Loucy (cell line): ENCODE measurements around the gene SLC4A3.

Experiments used
- CTCF ChIP-seq: fragments of 200-600 bp; sonication (generic); conservative IDR thresholded peaks from 2 replicates; pipeline ENCODE4 v1.5.1; 2014; ENCODE audit warnings: mild to moderate bottlenecking, antibody characterized with exemption, low read length
- EZH2phosphoT487 ChIP-seq: fragments of 200-600 bp; IDR thresholded peaks from 2 replicates; pipeline ENCODE4 v1.6.1; 2018; ENCODE audit warnings: antibody characterized with exemption, mild to moderate bottlenecking, moderate library complexity, borderline replicate concordance

GRCh38 chr2:219631904-219632759 lies 4.7 kb downstream of the SLC4A3 start:
- TF ChIP-seq CTCF (no peak), EZH2phosphoT487 (no peak)
